Measurements from ENCODE around the gene ARHGEF37.
A peak's percentile ranks its signal among the peaks of the same experiment; 100 is the strongest.
"Not testable (repeated sequence)": the region's sequence is repeated elsewhere in the genome, so short reads cannot be mapped to it uniquely, and the experiment has no call there.

ARHGEF37 gene

GRCh38 chr5:149581931-149582768 is 852 bp downstream of the ARHGEF37 start:
- Mint-ChIP-seq H3K4me3 (peak overlapping the region; percentile 63), H3K27ac (no peak overlapping the region), H3K9me3 (no peaks in the 10 kb centered on the region)

GRCh38 chr5:149583394-149583793 is 2.1 kb downstream of the ARHGEF37 start:
- no peaks in the 10 kb centered on the region for H3K9me3 Mint-ChIP-seq

More at GRCh38 chr5:149581931-149582768, 852 bp downstream of the ARHGEF37 start:
- Mint-ChIP-seq H3K27me3 (ENCODE audit: low read depth) (no peaks in the 10 kb centered on the region), H3K36me3 (ENCODE audit: low read depth) (no peaks in the 10 kb centered on the region), H3K4me1 (ENCODE audit: low read depth) (peaks cover 17% of the 10 kb centered on the region)

GRCh38 chr5:149584121-149584520 is 2.8 kb downstream of the ARHGEF37 start:
- Mint-ChIP-seq H3K9me3 (no peaks in the 10 kb centered on the region), H3K4me1 (ENCODE audit: low read depth) (peaks cover 17% of the 10 kb centered on the region), H3K36me3 (ENCODE audit: low read depth) (no peaks in the 10 kb centered on the region), H3K27me3 (ENCODE audit: low read depth) (no peaks in the 10 kb centered on the region), H3K4me3 (no peak overlapping the region), H3K27ac (no peak overlapping the region)

More at GRCh38 chr5:149583394-149583793, 2.1 kb downstream of the ARHGEF37 start:
- H3K27ac Mint-ChIP-seq, result no peak overlapping the region
- no peaks in the 10 kb centered on the region for H3K36me3 Mint-ChIP-seq (ENCODE audit: low read depth)
- H3K27me3 Mint-ChIP-seq (ENCODE audit: low read depth), result no peaks in the 10 kb centered on the region
- H3K4me3 Mint-ChIP-seq, result no peak overlapping the region
- peaks cover 17% of the 10 kb centered on the region for H3K4me1 Mint-ChIP-seq (ENCODE audit: low read depth)

- Mint-ChIP-seq H3K4me1 (ENCODE audit: low read depth) (peaks cover 9% of the 10 kb centered on the region), H3K27ac (no peak overlapping the region), H3K4me3 (no peak overlapping the region), H3K9me3 (no peaks in the 10 kb centered on the region), H3K27me3 (ENCODE audit: low read depth) (no peaks in the 10 kb centered on the region), H3K36me3 (ENCODE audit: low read depth) (no peaks in the 10 kb centered on the region)
Measured at GRCh38 chr5:149585910-149586309, 4.6 kb downstream of the ARHGEF37 start.

- H3K4me3 Mint-ChIP-seq, result no peak overlapping the region
- peaks cover 3% of the 10 kb centered on the region for H3K4me1 Mint-ChIP-seq (ENCODE audit: low read depth)
- no peak overlapping the region for H3K27ac Mint-ChIP-seq
- H3K36me3 Mint-ChIP-seq (ENCODE audit: low read depth), result no peaks in the 10 kb centered on the region
- no peaks in the 10 kb centered on the region for H3K27me3 Mint-ChIP-seq (ENCODE audit: low read depth)
- H3K9me3 Mint-ChIP-seq, result no peaks in the 10 kb centered on the region
Measured at GRCh38 chr5:149586708-149587318, 5.5 kb downstream of the ARHGEF37 start.

- H3K9me3 Mint-ChIP-seq, result no peaks in the 10 kb centered on the region
- H3K4me1 Mint-ChIP-seq (ENCODE audit: low read depth), result no peaks in the 10 kb centered on the region
Measured at GRCh38 chr5:149588936-149589335, 7.6 kb downstream of the ARHGEF37 start.

GRCh38 chr5:149593370-149593769 is 12.1 kb downstream of the ARHGEF37 start:
- Mint-ChIP-seq H3K4me1 (ENCODE audit: low read depth) (peaks cover 5% of the 10 kb centered on the region), H3K27ac (no peak overlapping the region), H3K9me3 (no peaks in the 10 kb centered on the region), H3K27me3 (ENCODE audit: low read depth) (peaks cover 7% of the 10 kb centered on the region), H3K4me3 (no peak overlapping the region), H3K36me3 (ENCODE audit: low read depth) (no peaks in the 10 kb centered on the region)

More at GRCh38 chr5:149588936-149589335, 7.6 kb downstream of the ARHGEF37 start:
- H3K4me3 Mint-ChIP-seq, result no peak overlapping the region
- H3K36me3 Mint-ChIP-seq (ENCODE audit: low read depth), result no peaks in the 10 kb centered on the region
- no peak overlapping the region for H3K27ac Mint-ChIP-seq
- H3K27me3 Mint-ChIP-seq (ENCODE audit: low read depth), result peaks cover 7% of the 10 kb centered on the region

- H3K4me1 Mint-ChIP-seq (ENCODE audit: low read depth), result peaks cover 6% of the 10 kb centered on the region
- no peaks in the 10 kb centered on the region for H3K9me3 Mint-ChIP-seq
- H3K36me3 Mint-ChIP-seq (ENCODE audit: low read depth), result no peaks in the 10 kb centered on the region
- H3K4me3 Mint-ChIP-seq, result no peak overlapping the region
- H3K27me3 Mint-ChIP-seq (ENCODE audit: low read depth), result peaks cover 7% of the 10 kb centered on the region
- no peak overlapping the region for H3K27ac Mint-ChIP-seq
Measured at GRCh38 chr5:149594206-149594895, 13.1 kb downstream of the ARHGEF37 start.

- not testable (repeated sequence) for H3K4me1 Mint-ChIP-seq (ENCODE audit: low read depth); H3K36me3 Mint-ChIP-seq (ENCODE audit: low read depth); H3K27me3 Mint-ChIP-seq (ENCODE audit: low read depth); H3K4me3 Mint-ChIP-seq; H3K27ac Mint-ChIP-seq; H3K9me3 Mint-ChIP-seq
Measured at GRCh38 chr5:149595105-149595504, 13.8 kb downstream of the ARHGEF37 start.

GRCh38 chr5:149596712-149597111 is 15.4 kb downstream of the ARHGEF37 start:
- H3K4me1 Mint-ChIP-seq (ENCODE audit: low read depth), result peaks cover 6% of the 10 kb centered on the region
- no peaks in the 10 kb centered on the region for H3K36me3 Mint-ChIP-seq (ENCODE audit: low read depth)
- H3K9me3 Mint-ChIP-seq, result no peaks in the 10 kb centered on the region
- no peak overlapping the region for H3K4me3 Mint-ChIP-seq
- H3K27me3 Mint-ChIP-seq (ENCODE audit: low read depth), result peaks cover 7% of the 10 kb centered on the region
- no peak overlapping the region for H3K27ac Mint-ChIP-seq

GRCh38 chr5:149597618-149598017 is 16.3 kb downstream of the ARHGEF37 start:
- Mint-ChIP-seq H3K36me3 (ENCODE audit: low read depth) (no peaks in the 10 kb centered on the region), H3K4me1 (ENCODE audit: low read depth) (peaks cover 6% of the 10 kb centered on the region), H3K9me3 (no peaks in the 10 kb centered on the region), H3K4me3 (no peak overlapping the region), H3K27me3 (ENCODE audit: low read depth) (peaks cover 7% of the 10 kb centered on the region), H3K27ac (no peak overlapping the region)

GRCh38 chr5:149598234-149598633 is 16.9 kb downstream of the ARHGEF37 start:
- not testable (repeated sequence) for H3K27me3 Mint-ChIP-seq (ENCODE audit: low read depth); H3K9me3 Mint-ChIP-seq; H3K4me1 Mint-ChIP-seq (ENCODE audit: low read depth); H3K36me3 Mint-ChIP-seq (ENCODE audit: low read depth); H3K27ac Mint-ChIP-seq; H3K4me3 Mint-ChIP-seq

GRCh38 chr5:149598966-149599365 is 17.7 kb downstream of the ARHGEF37 start:
- H3K4me3 Mint-ChIP-seq, result no peak overlapping the region
- H3K4me1 Mint-ChIP-seq (ENCODE audit: low read depth), result peaks cover 6% of the 10 kb centered on the region

GRCh38 chr5:149599375-149599774 is 18.1 kb downstream of the ARHGEF37 start:
- peaks cover 6% of the 10 kb centered on the region for H3K4me1 Mint-ChIP-seq (ENCODE audit: low read depth)
- no peaks in the 10 kb centered on the region for H3K9me3 Mint-ChIP-seq
- no peak overlapping the region for H3K27ac Mint-ChIP-seq
- no peak overlapping the region for H3K4me3 Mint-ChIP-seq
- H3K36me3 Mint-ChIP-seq (ENCODE audit: low read depth), result no peaks in the 10 kb centered on the region
- H3K27me3 Mint-ChIP-seq (ENCODE audit: low read depth), result no peaks in the 10 kb centered on the region

More at GRCh38 chr5:149598966-149599365, 17.7 kb downstream of the ARHGEF37 start:
- no peaks in the 10 kb centered on the region for H3K9me3 Mint-ChIP-seq
- H3K36me3 Mint-ChIP-seq (ENCODE audit: low read depth), result no peaks in the 10 kb centered on the region
- no peak overlapping the region for H3K27ac Mint-ChIP-seq
- H3K27me3 Mint-ChIP-seq (ENCODE audit: low read depth), result no peaks in the 10 kb centered on the region

GRCh38 chr5:149600932-149601331 is 19.6 kb downstream of the ARHGEF37 start:
- Mint-ChIP-seq H3K4me3 (no peak overlapping the region), H3K9me3 (no peaks in the 10 kb centered on the region), H3K27ac (no peak overlapping the region), H3K36me3 (ENCODE audit: low read depth) (no peaks in the 10 kb centered on the region), H3K27me3 (ENCODE audit: low read depth) (no peaks in the 10 kb centered on the region), H3K4me1 (ENCODE audit: low read depth) (peaks cover 11% of the 10 kb centered on the region)

Data from T-helper 1 cell treated with Interleukin-12 subunit alpha and Interleukin-12 subunit beta and Interleukin-4 antibody, amounts not matched to agents 30 μg/mL and 1 μg/mL, for 36 hours (primary cell).